Gastroesophageal sphincter (tissue), 4 donors: ENCODE measurements around the gene LAMA5. TPM values are rescaled to one million over a fixed set of nuclear protein-coding genes. Genes with fewer than 3 reads are reported as not detected.

ENCODE experiments used
- ATAC-seq: fragments of 150-250 bp; one replicate; pipeline ENCODE4 v1.9.1; 2016; ENCODE audit warnings: mild to moderate bottlenecking, moderate library complexity
- H3K27ac ChIP-seq, 4 donors: fragments of 200-600 bp; sonication (generic) in 3 of 4; 1 replicate in 3 of 4; 2 replicates in 1 of 4; pipeline ENCODE4 v1.5.1; 2016 to 2019
- H3K27me3 ChIP-seq: fragments of 200-600 bp; sonication (generic); one replicate; pipeline ENCODE4 v1.5.1; 2019
- H3K36me3 ChIP-seq, 2 donors: fragments of 200-600 bp; sonication (generic); one replicate each; pipeline ENCODE4 v1.5.1; 2019; ENCODE audit warnings: control low read depth in 1 of 2
- H3K4me1 ChIP-seq, 3 donors: fragments of 200-600 bp; sonication (generic); 1 replicate in 2 of 3; 2 replicates in 1 of 3; pipeline ENCODE4 v1.5.1; 2016 to 2019; ENCODE audit warnings: control low read depth in 2 of 3
- H3K4me3 ChIP-seq, 2 donors: fragments of 200-600 bp; sonication (generic); one replicate each; pipeline ENCODE4 v1.5.1; 2019; ENCODE audit warnings: mild to moderate bottlenecking in 1 of 2, moderate library complexity in 1 of 2
- H3K9me3 ChIP-seq, 3 donors: fragments of 200-600 bp; sonication (generic); one replicate each; pipeline ENCODE4 v1.5.1; 2017 to 2019; ENCODE audit warnings: control low read depth in 2 of 3
- EP300 ChIP-seq: sonication (generic); formaldehyde crosslinking; IDR thresholded peaks from one replicate; pipeline ENCODE4 v1.6.1; 2017; ENCODE audit warnings: antibody characterized with exemption, mild to moderate bottlenecking
- POLR2A ChIP-seq, 2 donors: fragments of 450-650 bp; IDR thresholded peaks; one replicate each; pipeline ENCODE4 v1.6.1; 2017; ENCODE audit warnings: antibody characterized with exemption in 2 of 2, mild to moderate bottlenecking in 2 of 2, moderate library complexity in 1 of 2
- POLR2AphosphoS5 ChIP-seq: sonication (generic); formaldehyde crosslinking; IDR thresholded peaks from one replicate; pipeline ENCODE4 v1.6.1; 2017; ENCODE audit warnings: antibody characterized with exemption
- WGBS, 2 donors: methylation state at CpG; one replicate each; pipeline ENCODE4 v1.1.5; 2018; ENCODE audit warnings: low coverage in 1 of 2; 5-methylcytosine and 5-hydroxymethylcytosine counted together
- total RNA-seq, 4 donors: library from RNA; depleted of rRNA; stranded (reverse); fragments of >200 nt; gene quantifications; one replicate each; pipeline ENCODE4 v1.1.0, GENCODE V29; 2016
- TF ChIP-seq, protein P1 (sequence below), 4 experiments: fragments of 200-600 bp in 2 of 4; fragments of 450-650 bp in 2 of 4; sonication (generic) in 1 of 4; IDR thresholded peaks; one replicate each; pipeline ENCODE4 v1.5.1; 2017 to 2019; ENCODE audit warnings: antibody characterized with exemption in 4 of 4, mild to moderate bottlenecking in 2 of 4, moderate library complexity in 2 of 4

LAMA5 gene
- total RNA-seq, 4 donors from 2014 or later, result 58.6 to 259 (median 172) TPM

GRCh38 chr20:62402456-62403150 lies 35.5 kb upstream of the LAMA5 start:
- H3K36me3 ChIP-seq, result peaks cover 0 to 32% of the 10 kb centered on the region in 2 donors
- H3K4me1 ChIP-seq, result peaks cover 0 to 31% (median 14%) of the 10 kb centered on the region in 3 donors
- H3K9me3 ChIP-seq, result no peaks in the 10 kb centered on the region
- no peak overlapping the region for H3K4me3 ChIP-seq
- H3K27ac ChIP-seq, result no peak overlapping the region
- no peaks in the 10 kb centered on the region for H3K27me3 ChIP-seq
- no peak for TF ChIP-seq POLR2AphosphoS5
- TF ChIP-seq POLR2A (IDR thresholded peaks at IDR 0.05), result no peak
- no peak for TF ChIP-seq EP300
- TF ChIP-seq, protein P1, sequence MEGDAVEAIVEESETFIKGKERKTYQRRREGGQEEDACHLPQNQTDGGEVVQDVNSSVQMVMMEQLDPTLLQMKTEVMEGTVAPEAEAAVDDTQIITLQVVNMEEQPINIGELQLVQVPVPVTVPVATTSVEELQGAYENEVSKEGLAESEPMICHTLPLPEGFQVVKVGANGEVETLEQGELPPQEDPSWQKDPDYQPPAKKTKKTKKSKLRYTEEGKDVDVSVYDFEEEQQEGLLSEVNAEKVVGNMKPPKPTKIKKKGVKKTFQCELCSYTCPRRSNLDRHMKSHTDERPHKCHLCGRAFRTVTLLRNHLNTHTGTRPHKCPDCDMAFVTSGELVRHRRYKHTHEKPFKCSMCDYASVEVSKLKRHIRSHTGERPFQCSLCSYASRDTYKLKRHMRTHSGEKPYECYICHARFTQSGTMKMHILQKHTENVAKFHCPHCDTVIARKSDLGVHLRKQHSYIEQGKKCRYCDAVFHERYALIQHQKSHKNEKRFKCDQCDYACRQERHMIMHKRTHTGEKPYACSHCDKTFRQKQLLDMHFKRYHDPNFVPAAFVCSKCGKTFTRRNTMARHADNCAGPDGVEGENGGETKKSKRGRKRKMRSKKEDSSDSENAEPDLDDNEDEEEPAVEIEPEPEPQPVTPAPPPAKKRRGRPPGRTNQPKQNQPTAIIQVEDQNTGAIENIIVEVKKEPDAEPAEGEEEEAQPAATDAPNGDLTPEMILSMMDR (IDR thresholded peaks at IDR 0.05), result no peak
- WGBS, 2 donors, result no CpG with 5 or more reads among the region's 23 CpGs
- ATAC-seq, result no peak

DNA sequence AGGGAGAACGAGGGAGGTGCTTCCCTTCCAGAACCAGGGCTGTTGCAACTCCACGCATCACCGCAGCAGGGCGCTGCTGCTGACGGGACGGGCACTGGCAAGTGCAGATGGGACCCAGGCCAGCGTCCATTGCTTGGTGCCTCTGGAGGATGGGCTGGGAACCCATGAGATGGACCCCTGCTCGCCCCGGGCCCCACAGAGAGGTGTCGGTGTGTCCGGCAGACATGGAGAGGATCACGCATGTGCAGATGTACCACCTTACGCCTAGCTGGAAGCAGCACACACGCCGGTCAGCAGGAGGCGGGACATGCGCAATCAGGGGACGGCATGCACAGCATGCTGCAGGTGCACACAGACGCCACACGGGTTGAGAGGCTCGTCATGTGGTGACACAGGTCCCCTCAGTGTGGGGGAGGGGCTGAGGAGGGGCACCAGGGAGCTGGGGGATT lies 34.2 kb upstream of the LAMA5 start:
- H3K9me3 ChIP-seq, result no peaks in the 10 kb centered on the region
- WGBS, 2 donors, result no CpG with 5 or more reads among the region's 21 CpGs
- TF ChIP-seq POLR2A (IDR thresholded peaks at IDR 0.05), result no peak
- TF ChIP-seq, protein P1 (IDR thresholded peaks at IDR 0.05), result no peak
- TF ChIP-seq POLR2AphosphoS5, result no peak
- TF ChIP-seq EP300, result no peak
- peaks cover 0 to 32% of the 10 kb centered on the region in 2 donors for H3K36me3 ChIP-seq
- H3K27me3 ChIP-seq, result no peaks in the 10 kb centered on the region
- no peak for ATAC-seq
- H3K4me1 ChIP-seq, result peaks cover 0 to 22% (median 9%) of the 10 kb centered on the region in 3 donors
- H3K27ac ChIP-seq, result no peak overlapping the region
- H3K4me3 ChIP-seq, result no peak overlapping the region

GRCh38 chr20:62400541-62400940 lies 33.4 kb upstream of the LAMA5 start:
- no peak overlapping the region for H3K4me3 ChIP-seq
- peaks cover 0 to 40% of the 10 kb centered on the region in 2 donors for H3K36me3 ChIP-seq
- H3K27me3 ChIP-seq, result no peaks in the 10 kb centered on the region
- TF ChIP-seq EP300, result no peak
- no peak for TF ChIP-seq POLR2A (IDR thresholded peaks at IDR 0.05)
- TF ChIP-seq, protein P1 (IDR thresholded peaks at IDR 0.05), result no peak
- WGBS, 2 donors, result 92% methylated on average over 4 of the region's 10 CpGs; no CpG with 5 or more reads in 1 of the 2 donors
- no peak for ATAC-seq
- H3K4me1 ChIP-seq, result peaks cover 0 to 14% (median 1%) of the 10 kb centered on the region in 3 donors
- no peaks in the 10 kb centered on the region for H3K9me3 ChIP-seq
- H3K27ac ChIP-seq, result no peak overlapping the region

- H3K36me3 ChIP-seq, result peaks cover 0 to 46% of the 10 kb centered on the region in 2 donors
Measured at GRCh38 chr20:62400021-62400420, 32.9 kb upstream of the LAMA5 start.

More at GRCh38 chr20:62400021-62400420, 32.9 kb upstream of the LAMA5 start:
- TF ChIP-seq EP300 (no peak), POLR2A (IDR thresholded peaks at IDR 0.05) (no peak), POLR2AphosphoS5 (no peak)
- TF ChIP-seq, protein P1 (IDR thresholded peaks at IDR 0.05), result no peak
- H3K27ac ChIP-seq, result no peak overlapping the region
- no peak overlapping the region for H3K4me3 ChIP-seq
- H3K9me3 ChIP-seq, result no peaks in the 10 kb centered on the region
- no peaks in the 10 kb centered on the region for H3K27me3 ChIP-seq
- H3K4me1 ChIP-seq, result peaks cover 0 to 9% (median 0%) of the 10 kb centered on the region in 3 donors
- ATAC-seq, result no peak
- WGBS, 2 donors, result 77 to 100% methylated on average over 3 to 7 of the region's 7 CpGs
